Measurements from ENCODE around the gene ARHGAP21. TPM values are rescaled to one million over a fixed set of nuclear protein-coding genes. Genes with fewer than 3 reads are reported as not detected.

The ARHGAP21 gene
- total and polyA plus RNA-seq, 2 experiments from 2014 or later, result 15.3 to 44.5 TPM

GRCh38 chr10:24721229-24722106, 2.2 kb downstream of the ARHGAP21 start (continued):
- TF ChIP-seq ZNF462 (CRISPR knock-in tag; IDR thresholded peaks at IDR 0.05) (no peak), POLR2AphosphoS5 (IDR thresholded peaks at IDR 0.05; ENCODE audit: low read depth) (no peak), REST (IDR thresholded peaks at IDR 0.05; ENCODE audit: unreplicated experiment) (no peak), STAT1 (IDR thresholded peaks at IDR 0.05; ENCODE audit: unreplicated experiment) (no peak)

Measured in GM23338 (cell line).